HG02571 (cell line): Measurements from ENCODE around the gene SYT1.

Experiments
- ATAC-seq: cut with Tn5 transposase; IDR thresholded peaks from one replicate; pipeline ENCODE4 v1.9.1; 2021; ENCODE audit warnings: mild to moderate bottlenecking, moderate library complexity; ENCODE audit not compliant: unreplicated experiment

SYT1 gene

GRCh38 chr12:79487386-79488110 is 623.0 kb downstream of the SYT1 start:
- ATAC-seq = no peak
